A673 (cell line): ENCODE results near the gene SH3RF3. TPM values are rescaled to one million over a fixed set of nuclear protein-coding genes. Genes with fewer than 3 reads are reported as not detected.

Source experiments
- BruUV-seq: library from RNA; stranded (reverse); fragments of 400-500 nt; replicated peaks from 2 replicates; lab custom pipeline; 2021; lab: Mats Ljungman, UMichigan
- CTCF ChIA-PET: fragments of 300-600 bp; sonication (Branson Sonifier 250); formaldehyde crosslinking; loops from one replicate; lab custom pipeline; 2022; ENCODE audit warnings: antibody characterized with exemption; lab: Charles Lee
- POLR2A ChIA-PET: fragments of 300-600 bp; sonication (Branson Sonifier 250); formaldehyde crosslinking; loops from one replicate; lab custom pipeline; 2022; ENCODE audit warnings: antibody characterized with exemption; ENCODE audit not compliant: low non-redundant PET; lab: Charles Lee
- DNase-seq: peaks from one replicate; pipeline ENCODE4 v3.0.0-alpha.2; 2015; ENCODE audit warnings: low spot score
- H3K27ac ChIP-seq: fragments of 200-600 bp; sonication (generic); 2 replicates; pipeline ENCODE4 v1.5.1; 2016; ENCODE audit warnings: mixed run types, low read depth, mild to moderate bottlenecking, mixed read lengths, antibody characterized with exemption, low read length; ENCODE audit not compliant: poor library complexity, severe bottlenecking
- H3K27me3 ChIP-seq: fragments of 200-600 bp; sonication (generic); replicated peaks from 2 replicates; pipeline ENCODE4 v1.6.1; 2017; ENCODE audit warnings: mixed run types, low read depth, mild to moderate bottlenecking, mixed read lengths, antibody characterized with exemption, low read length; ENCODE audit not compliant: insufficient read depth, poor library complexity
- H3K36me3 ChIP-seq: fragments of 200-600 bp; sonication (generic); 2 replicates; pipeline ENCODE4 v1.6.1; 2016; ENCODE audit warnings: mixed run types, mild to moderate bottlenecking, mixed read lengths, antibody characterized with exemption, low read length; ENCODE audit not compliant: insufficient read depth, poor library complexity, severe bottlenecking
- H3K4me1 ChIP-seq: fragments of 200-600 bp; sonication (generic); 2 replicates; pipeline ENCODE4 v1.6.1; 2017; ENCODE audit warnings: mixed run types, mild to moderate bottlenecking, mixed read lengths, antibody characterized with exemption, low read length; ENCODE audit not compliant: insufficient read depth, poor library complexity, severe bottlenecking
- H3K4me3 ChIP-seq: fragments of 200-600 bp; sonication (generic); 2 replicates; pipeline ENCODE4 v1.5.1; 2016; ENCODE audit warnings: low read depth, mixed run types, mild to moderate bottlenecking, mixed read lengths, low read length; ENCODE audit not compliant: poor library complexity, severe bottlenecking
- H3K9me3 ChIP-seq: fragments of 200-600 bp; sonication (generic); 2 replicates; pipeline ENCODE4 v1.6.1; 2016; ENCODE audit warnings: mixed run types, low read depth, mild to moderate bottlenecking, mixed read lengths, antibody characterized with exemption, low read length; ENCODE audit not compliant: poor library complexity, severe bottlenecking
- EZH2 ChIP-seq: fragments of 200-600 bp; sonication (generic); IDR thresholded peaks from 2 replicates; pipeline ENCODE4 v1.6.1; 2017; ENCODE audit warnings: borderline replicate concordance, low read depth, mild to moderate bottlenecking, mixed read lengths, antibody characterized with exemption, low read length; ENCODE audit not compliant: poor library complexity, severe bottlenecking
- intact Hi-C: fragments of 100-400 bp; cut with micrococcal nuclease; formaldehyde crosslinking; loops from one replicate; pipeline ENCODE4 v1.10.0; 2022; ENCODE audit not compliant: unreplicated experiment
- total RNA-seq: library from RNA; stranded (reverse); gene quantifications from 2 replicates; pipeline ENCODE4 v1.2.3, GENCODE V29; 2021
- TF ChIP-seq, protein P1 (sequence below): fragments of 300-800, 200-600 bp; sonication (generic); conservative IDR thresholded peaks from 2 replicates; pipeline ENCODE4 v1.5.1; 2017; ENCODE audit warnings: low read depth, mild to moderate bottlenecking, antibody characterized with exemption, low read length, moderate library complexity, mixed read lengths

Gene SH3RF3
- total RNA-seq, 1 experiment from 2014 or later, result 0.15 TPM

DNA sequence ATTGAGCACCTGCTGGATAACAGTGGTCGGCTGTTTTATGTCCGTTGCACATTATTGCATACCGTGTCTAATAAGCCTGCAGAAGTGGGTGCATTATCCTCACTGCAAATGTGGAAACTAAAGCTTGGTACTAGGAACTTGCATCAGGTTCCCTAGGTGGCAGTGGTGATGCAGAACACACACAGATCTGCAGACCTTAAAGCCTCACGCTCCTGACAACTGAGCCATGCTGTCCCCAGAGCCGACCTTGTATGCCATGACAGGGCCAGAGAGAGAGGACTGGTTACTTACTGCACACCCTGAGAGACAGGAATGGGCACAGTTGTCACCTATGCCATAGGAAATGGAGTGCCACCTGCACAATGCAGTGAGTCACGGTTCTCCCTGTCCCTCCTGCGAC is 151.8 kb downstream of the SH3RF3 start:
- H3K4me1 ChIP-seq, result no peaks in the 10 kb centered on the region
- no peak overlapping the region for H3K27ac ChIP-seq
- ChIA-PET POLR2A (no interaction called here), CTCF (no interaction called here)
- H3K36me3 ChIP-seq, result no peaks in the 10 kb centered on the region
- intact Hi-C loops, result no loop called here
- no peaks in the 10 kb centered on the region for H3K9me3 ChIP-seq
- TF ChIP-seq, protein P1, sequence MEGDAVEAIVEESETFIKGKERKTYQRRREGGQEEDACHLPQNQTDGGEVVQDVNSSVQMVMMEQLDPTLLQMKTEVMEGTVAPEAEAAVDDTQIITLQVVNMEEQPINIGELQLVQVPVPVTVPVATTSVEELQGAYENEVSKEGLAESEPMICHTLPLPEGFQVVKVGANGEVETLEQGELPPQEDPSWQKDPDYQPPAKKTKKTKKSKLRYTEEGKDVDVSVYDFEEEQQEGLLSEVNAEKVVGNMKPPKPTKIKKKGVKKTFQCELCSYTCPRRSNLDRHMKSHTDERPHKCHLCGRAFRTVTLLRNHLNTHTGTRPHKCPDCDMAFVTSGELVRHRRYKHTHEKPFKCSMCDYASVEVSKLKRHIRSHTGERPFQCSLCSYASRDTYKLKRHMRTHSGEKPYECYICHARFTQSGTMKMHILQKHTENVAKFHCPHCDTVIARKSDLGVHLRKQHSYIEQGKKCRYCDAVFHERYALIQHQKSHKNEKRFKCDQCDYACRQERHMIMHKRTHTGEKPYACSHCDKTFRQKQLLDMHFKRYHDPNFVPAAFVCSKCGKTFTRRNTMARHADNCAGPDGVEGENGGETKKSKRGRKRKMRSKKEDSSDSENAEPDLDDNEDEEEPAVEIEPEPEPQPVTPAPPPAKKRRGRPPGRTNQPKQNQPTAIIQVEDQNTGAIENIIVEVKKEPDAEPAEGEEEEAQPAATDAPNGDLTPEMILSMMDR, result no peak
- no peak for TF ChIP-seq EZH2
- H3K4me3 ChIP-seq, result no peak overlapping the region
- no peaks in the 10 kb centered on the region for H3K27me3 ChIP-seq
- no TSS peak for BruUV-seq
- no peak for DNase-seq

DNA sequence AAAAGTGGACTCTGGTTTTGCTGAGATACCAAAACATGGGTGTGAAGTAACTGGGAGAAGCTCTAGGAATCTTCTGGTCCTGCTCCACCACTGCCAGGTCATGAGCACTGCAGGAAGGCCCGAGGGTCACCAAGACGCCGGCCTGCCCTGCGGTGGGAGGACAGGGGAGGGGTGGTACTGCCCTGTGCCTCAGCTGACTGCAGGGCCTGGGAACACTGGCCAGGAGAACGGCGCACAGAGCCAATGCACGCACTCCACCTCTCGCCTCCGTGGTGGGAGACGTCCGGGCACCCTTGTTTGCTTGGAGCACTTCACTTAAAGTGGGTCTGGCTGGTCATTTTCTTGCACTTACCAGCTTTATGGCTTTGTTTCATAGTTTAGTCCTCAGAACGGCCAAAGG is 153.4 kb downstream of the SH3RF3 start:
- Histone ChIP-seq H3K4me3 (no peak overlapping the region), H3K27me3 (no peaks in the 10 kb centered on the region), H3K27ac (no peak overlapping the region), H3K4me1 (no peaks in the 10 kb centered on the region), H3K36me3 (no peaks in the 10 kb centered on the region), H3K9me3 (no peaks in the 10 kb centered on the region)
- intact Hi-C loops, result no loop called here
- TF ChIP-seq EZH2, result no peak
- TF ChIP-seq, protein P1, result no peak
- no TSS peak for BruUV-seq
- ChIA-PET POLR2A (no interaction called here), CTCF (no interaction called here)
- DNase-seq, result no peak

DNA sequence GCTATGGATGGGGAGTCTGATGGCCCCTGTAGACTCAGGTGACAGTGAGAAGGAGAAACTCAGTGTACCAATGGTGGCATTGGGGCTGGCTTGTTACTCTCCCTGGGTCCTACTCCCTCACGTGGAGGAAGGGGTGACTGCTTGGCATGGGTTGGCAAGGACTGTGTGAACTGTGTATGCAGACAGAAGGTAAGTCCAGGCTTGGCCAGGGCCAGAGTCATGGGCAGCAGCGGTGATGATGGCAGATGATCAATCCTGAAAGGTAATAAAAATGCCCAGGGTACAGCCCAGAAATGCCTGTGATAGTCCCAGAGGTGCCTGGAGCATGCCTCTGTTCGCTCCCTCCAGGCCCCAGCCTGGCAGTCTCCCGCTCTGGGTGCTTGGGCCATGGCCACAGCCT is 153.9 kb downstream of the SH3RF3 start:
- no peak for TF ChIP-seq EZH2
- TF ChIP-seq, protein P1, result no peak
- ChIA-PET POLR2A (no interaction called here), CTCF (no interaction called here)
- no peak for DNase-seq
- Histone ChIP-seq H3K4me3 (no peak overlapping the region), H3K4me1 (no peaks in the 10 kb centered on the region), H3K36me3 (no peaks in the 10 kb centered on the region), H3K27ac (no peak overlapping the region), H3K27me3 (no peaks in the 10 kb centered on the region), H3K9me3 (no peaks in the 10 kb centered on the region)
- intact Hi-C loops, result no loop called here
- BruUV-seq, result no TSS peak
